ENCODE results near the gene CDKAL1. TPM values are rescaled to one million over a fixed set of nuclear protein-coding genes. Genes with fewer than 3 reads are reported as not detected.

The CDKAL1 gene
- total and polyA plus RNA-seq, 2 experiments from 2014 or later, result 12.2 to 13.7 TPM

GRCh38 chr6:21200134-21200870 is 666.0 kb downstream of the CDKAL1 start:
- no peaks in the 10 kb centered on the region for H3K9me3 ChIP-seq (ENCODE audit: low read depth)
- no peak overlapping the region for H3K4me3 ChIP-seq
- peaks cover 16% of the 10 kb centered on the region for H3K4me1 ChIP-seq (ENCODE audit: low read depth)
- peak overlapping the region; percentile 58 for H3K27ac ChIP-seq
- no peaks in the 10 kb centered on the region for H3K27me3 ChIP-seq
- H3K36me3 ChIP-seq, result no peaks in the 10 kb centered on the region
- peak; percentile 12 to 43 for DNase-seq (ENCODE audit: low read depth in 1 of 2, low spot score in 1 of 2)
- no peak for TF ChIP-seq CTCF (IDR thresholded peaks at IDR 0.05; ENCODE audit: low read depth, low read length)

- Histone ChIP-seq H3K27me3 (no peaks in the 10 kb centered on the region), H3K27ac (no peak overlapping the region), H3K4me1 (ENCODE audit: low read depth) (peaks cover 16% of the 10 kb centered on the region), H3K4me3 (no peak overlapping the region), H3K36me3 (no peaks in the 10 kb centered on the region), H3K9me3 (ENCODE audit: low read depth) (no peaks in the 10 kb centered on the region)
- no peak for DNase-seq (ENCODE audit: low read depth in 1 of 2, low spot score in 1 of 2)
- no peak for TF ChIP-seq CTCF (IDR thresholded peaks at IDR 0.05; ENCODE audit: low read depth, low read length)
Observed at GRCh38 chr6:21201187-21201586, 666.9 kb downstream of the CDKAL1 start.

- no peaks in the 10 kb centered on the region for H3K9me3 ChIP-seq (ENCODE audit: low read depth)
Observed at GRCh38 chr6:21201637-21202350, 667.5 kb downstream of the CDKAL1 start.

DNA sequence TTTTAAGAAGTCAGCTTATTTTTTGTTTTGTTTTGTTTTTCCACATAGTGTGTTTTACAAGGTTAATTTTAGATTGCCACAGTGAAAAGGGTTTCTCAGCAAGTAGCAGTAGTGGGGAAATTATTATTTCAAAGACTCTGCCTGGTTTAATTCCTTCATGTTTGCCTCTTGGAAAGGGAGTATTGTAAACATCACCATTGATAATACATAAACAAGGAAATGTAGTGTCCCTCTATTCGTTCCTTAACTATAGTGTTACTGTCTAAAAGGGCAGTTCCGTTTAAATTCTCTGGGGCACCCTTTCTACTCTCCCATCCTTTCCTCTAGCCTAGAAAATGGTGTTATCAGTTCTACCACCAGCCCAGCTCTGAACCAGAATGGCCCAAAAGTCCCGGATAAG is 668.3 kb downstream of the CDKAL1 start:
- Histone ChIP-seq H3K27ac (no peak overlapping the region), H3K4me3 (no peak overlapping the region), H3K9me3 (ENCODE audit: low read depth) (no peaks in the 10 kb centered on the region), H3K36me3 (no peaks in the 10 kb centered on the region), H3K4me1 (ENCODE audit: low read depth) (peaks cover 16% of the 10 kb centered on the region), H3K27me3 (no peaks in the 10 kb centered on the region)
- no peak for DNase-seq (ENCODE audit: low read depth in 1 of 2, low spot score in 1 of 2)
- no peak for TF ChIP-seq CTCF (IDR thresholded peaks at IDR 0.05; ENCODE audit: low read depth, low read length)

More at GRCh38 chr6:21201637-21202350, 667.5 kb downstream of the CDKAL1 start:
- peaks cover 16% of the 10 kb centered on the region for H3K4me1 ChIP-seq (ENCODE audit: low read depth)
- no peak for DNase-seq (ENCODE audit: low read depth in 1 of 2, low spot score in 1 of 2)
- H3K27ac ChIP-seq, result no peak overlapping the region
- no peak overlapping the region for H3K4me3 ChIP-seq
- no peak for TF ChIP-seq CTCF (IDR thresholded peaks at IDR 0.05; ENCODE audit: low read depth, low read length)
- no peaks in the 10 kb centered on the region for H3K36me3 ChIP-seq
- no peaks in the 10 kb centered on the region for H3K27me3 ChIP-seq

GRCh38 chr6:21204951-21205350 is 670.7 kb downstream of the CDKAL1 start:
- DNase-seq (ENCODE audit: low read depth in 1 of 2, low spot score in 1 of 2), result no peak
- Histone ChIP-seq H3K4me1 (ENCODE audit: low read depth) (peaks cover 12% of the 10 kb centered on the region), H3K27me3 (no peaks in the 10 kb centered on the region), H3K36me3 (no peaks in the 10 kb centered on the region), H3K9me3 (ENCODE audit: low read depth) (no peaks in the 10 kb centered on the region), H3K4me3 (no peak overlapping the region), H3K27ac (no peak overlapping the region)
- TF ChIP-seq CTCF (IDR thresholded peaks at IDR 0.05; ENCODE audit: low read depth, low read length), result no peak

All from cardiac muscle cell (in vitro differentiated cells and primary cell).